IPS-20b (cell line): ENCODE results near the gene CELF5.
"Not testable (repeated sequence)": the region's sequence is repeated elsewhere in the genome, so short reads cannot be mapped to it uniquely, and the experiment has no call there.

Experiments
- H3K27ac ChIP-seq: one replicate; pipeline ENCODE4 v1.5.1; 2013; ENCODE audit warnings: low read length
- H3K27me3 ChIP-seq: 2 replicates; pipeline ENCODE4 v1.6.1; 2013; ENCODE audit warnings: mild to moderate bottlenecking, low read length, inconsistent platforms; ENCODE audit not compliant: insufficient read depth
- H3K36me3 ChIP-seq: 2 replicates; pipeline ENCODE4 v1.6.1; 2013; ENCODE audit warnings: low read depth, mild to moderate bottlenecking, inconsistent platforms, low read length, moderate library complexity; ENCODE audit not compliant: insufficient read depth
- H3K4me1 ChIP-seq: 2 replicates; pipeline ENCODE4 v1.6.1; 2013; ENCODE audit warnings: mild to moderate bottlenecking, control low read depth, inconsistent platforms, low read length, moderate library complexity; ENCODE audit not compliant: insufficient read depth
- H3K4me3 ChIP-seq: 2 replicates; pipeline ENCODE4 v1.5.1; 2013; ENCODE audit warnings: mild to moderate bottlenecking, low read length, inconsistent platforms
- H3K9ac ChIP-seq: 2 replicates; pipeline ENCODE4 v1.6.1; 2013; ENCODE audit warnings: low read depth, mild to moderate bottlenecking, inconsistent platforms, low read length, moderate library complexity
- H3K9me3 ChIP-seq: 2 replicates; pipeline ENCODE4 v1.6.1; 2013; ENCODE audit warnings: mild to moderate bottlenecking, low read depth, low read length, inconsistent platforms; ENCODE audit not compliant: insufficient read depth

The CELF5 gene

GRCh38 chr19:3336680-3337523, 112.4 kb downstream of the CELF5 start:
- H3K4me3 ChIP-seq: no peak overlapping the region
- no peaks in the 10 kb centered on the region for H3K36me3 ChIP-seq
- no peaks in the 10 kb centered on the region for H3K4me1 ChIP-seq
- no peaks in the 10 kb centered on the region for H3K9me3 ChIP-seq
- H3K27me3 ChIP-seq: peaks cover 17% of the 10 kb centered on the region
- H3K27ac ChIP-seq: no peak overlapping the region
- no peak overlapping the region for H3K9ac ChIP-seq

- Histone ChIP-seq H3K36me3 (no peaks in the 10 kb centered on the region), H3K9me3 (no peaks in the 10 kb centered on the region), H3K4me1 (no peaks in the 10 kb centered on the region), H3K27me3 (peaks cover 17% of the 10 kb centered on the region), H3K27ac (no peak overlapping the region), H3K4me3 (no peak overlapping the region), H3K9ac (no peak overlapping the region)
These were observed 114.2 kb downstream of the CELF5 start for GRCh38 chr19:3338541-3339181.

GRCh38 chr19:3340340-3340739, 115.9 kb downstream of the CELF5 start:
- H3K4me1 ChIP-seq: no peaks in the 10 kb centered on the region
- H3K27ac ChIP-seq: no peak overlapping the region
- H3K9ac ChIP-seq: no peak overlapping the region
- no peaks in the 10 kb centered on the region for H3K36me3 ChIP-seq
- H3K9me3 ChIP-seq: no peaks in the 10 kb centered on the region
- H3K27me3 ChIP-seq: peaks cover 14% of the 10 kb centered on the region
- no peak overlapping the region for H3K4me3 ChIP-seq

GRCh38 chr19:3342246-3342645, 117.8 kb downstream of the CELF5 start:
- Histone ChIP-seq H3K9me3 (no peaks in the 10 kb centered on the region), H3K36me3 (no peaks in the 10 kb centered on the region), H3K4me1 (no peaks in the 10 kb centered on the region), H3K27ac (no peak overlapping the region), H3K4me3 (no peak overlapping the region), H3K9ac (no peak overlapping the region), H3K27me3 (peaks cover 21% of the 10 kb centered on the region)

- H3K4me1 ChIP-seq, H3K9me3 ChIP-seq, H3K27ac ChIP-seq, H3K36me3 ChIP-seq, H3K9ac ChIP-seq, H3K4me3 ChIP-seq: not testable (repeated sequence)
- peaks cover 22% of the 10 kb centered on the region for H3K27me3 ChIP-seq
These were observed 118.5 kb downstream of the CELF5 start for GRCh38 chr19:3342962-3343361.

DNA sequence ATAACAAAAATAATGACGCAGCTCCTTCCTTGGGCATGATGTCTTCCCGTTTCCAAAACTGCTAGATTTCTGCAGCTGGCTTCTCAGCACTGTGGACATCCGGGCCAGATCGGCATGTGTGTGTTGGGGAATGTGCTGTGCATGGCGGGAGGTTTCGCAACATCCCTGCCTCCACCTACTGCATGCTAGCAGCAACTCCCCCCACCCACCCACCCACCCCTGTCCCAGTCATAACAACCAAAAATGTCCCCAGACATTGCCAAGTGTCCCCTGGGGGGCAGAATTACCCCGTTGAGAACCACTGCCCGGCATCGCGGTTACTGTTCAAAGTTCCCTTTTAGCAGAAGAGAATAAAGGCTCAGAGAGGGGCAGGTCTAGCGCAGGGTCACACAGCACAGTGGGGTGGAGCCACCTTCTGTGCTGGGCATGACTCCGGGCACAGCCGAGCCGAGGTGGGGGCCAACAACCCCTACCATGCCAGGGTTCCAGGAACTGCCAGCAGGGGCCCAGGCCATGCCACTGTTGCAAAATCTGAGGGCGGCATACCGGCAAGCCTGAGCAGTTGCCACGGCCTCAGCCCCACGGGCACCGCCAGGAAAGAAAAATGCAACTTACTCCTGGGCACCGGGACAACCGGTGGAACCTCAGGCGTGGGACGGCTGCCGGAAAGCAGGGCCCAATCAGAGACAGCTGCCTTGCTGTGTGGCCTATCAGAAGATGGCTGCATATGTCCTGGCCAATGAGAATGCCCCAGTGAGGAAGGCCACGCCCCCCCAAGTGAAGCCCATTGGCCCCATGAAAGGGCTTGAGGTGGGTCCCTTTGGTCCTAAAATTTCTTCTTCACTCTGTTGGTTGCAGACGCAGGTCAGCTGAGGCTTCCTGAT, 119.4 kb downstream of the CELF5 start:
- Histone ChIP-seq H3K9ac (no peak overlapping the region), H3K4me1 (no peaks in the 10 kb centered on the region), H3K27ac (no peak overlapping the region), H3K4me3 (no peak overlapping the region), H3K27me3 (peaks cover 22% of the 10 kb centered on the region), H3K36me3 (no peaks in the 10 kb centered on the region), H3K9me3 (no peaks in the 10 kb centered on the region)

GRCh38 chr19:3344608-3345598, 120.4 kb downstream of the CELF5 start:
- no peaks in the 10 kb centered on the region for H3K36me3 ChIP-seq
- H3K4me1 ChIP-seq: no peaks in the 10 kb centered on the region
- no peaks in the 10 kb centered on the region for H3K9me3 ChIP-seq
- peaks cover 27% of the 10 kb centered on the region for H3K27me3 ChIP-seq
- H3K9ac ChIP-seq: no peak overlapping the region
- H3K4me3 ChIP-seq: no peak overlapping the region
- H3K27ac ChIP-seq: no peak overlapping the region

DNA sequence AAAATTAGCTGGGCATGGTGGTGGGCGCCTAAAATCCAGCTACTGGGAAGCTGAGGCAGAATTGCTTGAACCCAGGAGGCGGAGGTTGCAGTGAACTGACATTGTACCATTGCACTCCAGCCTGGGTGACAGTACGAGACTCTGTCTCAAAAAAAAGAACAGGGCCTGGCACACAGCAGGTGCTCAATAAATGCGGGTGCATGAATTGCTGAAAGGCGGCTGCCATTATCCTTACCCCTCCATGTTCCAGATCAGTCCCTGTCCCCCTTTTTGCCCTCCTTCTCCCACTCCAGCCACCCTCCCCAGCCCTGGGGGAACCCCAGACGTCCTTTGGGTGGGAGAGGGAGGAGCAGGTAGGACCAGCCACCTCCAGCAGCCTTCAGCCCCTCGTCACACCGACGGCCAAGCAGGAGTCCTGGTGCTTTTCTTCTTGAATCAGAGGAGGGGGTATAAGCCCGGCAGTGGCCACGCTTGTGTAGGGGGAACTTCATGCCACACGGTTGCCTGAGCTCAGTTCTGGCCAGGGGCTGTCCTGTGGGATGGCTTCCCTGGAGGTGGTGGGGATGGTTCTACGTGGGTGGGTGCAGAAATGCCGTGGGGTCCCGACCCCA, 121.5 kb downstream of the CELF5 start:
- Histone ChIP-seq H3K4me1 (no peaks in the 10 kb centered on the region), H3K9ac (no peak overlapping the region), H3K36me3 (no peaks in the 10 kb centered on the region), H3K27me3 (peaks cover 30% of the 10 kb centered on the region), H3K27ac (no peak overlapping the region), H3K9me3 (no peaks in the 10 kb centered on the region), H3K4me3 (no peak overlapping the region)
